ENCODE results near the gene CCDC171.
"Not testable (repeated sequence)": the region's sequence is repeated elsewhere in the genome, so short reads cannot be mapped to it uniquely, and the experiment has no call there.

Gene CCDC171

GRCh38 chr9:15763371-15763770 lies 210.5 kb downstream of the CCDC171 start:
- TF ChIP-seq CTCF (conservative IDR thresholded peaks at IDR 0.05; ENCODE audit: control insufficient read depth, insufficient read depth, low read depth, low read length), result no peak
- H3K4me3 ChIP-seq (ENCODE audit: control insufficient read depth, low read depth, low read length), result no peak overlapping the region
- DNase-seq (ENCODE audit: low read depth), result no peak

GRCh38 chr9:15764131-15764530 lies 211.3 kb downstream of the CCDC171 start:
- TF ChIP-seq CTCF (conservative IDR thresholded peaks at IDR 0.05; ENCODE audit: control insufficient read depth, insufficient read depth, low read depth, low read length), result no peak
- DNase-seq (ENCODE audit: low read depth), result no peak
- no peak overlapping the region for H3K4me3 ChIP-seq (ENCODE audit: control insufficient read depth, low read depth, low read length)

- DNase-seq (ENCODE audit: low read depth), result no peak
- no peak for TF ChIP-seq CTCF (conservative IDR thresholded peaks at IDR 0.05; ENCODE audit: control insufficient read depth, insufficient read depth, low read depth, low read length)
- H3K4me3 ChIP-seq (ENCODE audit: control insufficient read depth, low read depth, low read length), result no peak overlapping the region
Observed at GRCh38 chr9:15769547-15769946, 216.7 kb downstream of the CCDC171 start.

GRCh38 chr9:15778861-15779260 lies 226.0 kb downstream of the CCDC171 start:
- no peak overlapping the region for H3K4me3 ChIP-seq (ENCODE audit: control insufficient read depth, low read depth, low read length)
- TF ChIP-seq CTCF (conservative IDR thresholded peaks at IDR 0.05; ENCODE audit: control insufficient read depth, insufficient read depth, low read depth, low read length), result no peak
- no peak for DNase-seq (ENCODE audit: low read depth)

GRCh38 chr9:15782106-15782505 lies 229.3 kb downstream of the CCDC171 start:
- no peak overlapping the region for H3K4me3 ChIP-seq (ENCODE audit: control insufficient read depth, low read depth, low read length)
- TF ChIP-seq CTCF (conservative IDR thresholded peaks at IDR 0.05; ENCODE audit: control insufficient read depth, insufficient read depth, low read depth, low read length), result no peak
- no peak for DNase-seq (ENCODE audit: low read depth)

GRCh38 chr9:15785584-15785983 lies 232.7 kb downstream of the CCDC171 start:
- no peak for DNase-seq (ENCODE audit: low read depth)
- H3K4me3 ChIP-seq (ENCODE audit: control insufficient read depth, low read depth, low read length), result no peak overlapping the region
- no peak for TF ChIP-seq CTCF (conservative IDR thresholded peaks at IDR 0.05; ENCODE audit: control insufficient read depth, insufficient read depth, low read depth, low read length)

GRCh38 chr9:15786616-15787015 lies 233.8 kb downstream of the CCDC171 start:
- no peak for TF ChIP-seq CTCF (conservative IDR thresholded peaks at IDR 0.05; ENCODE audit: control insufficient read depth, insufficient read depth, low read depth, low read length)
- H3K4me3 ChIP-seq (ENCODE audit: control insufficient read depth, low read depth, low read length), result no peak overlapping the region

GRCh38 chr9:15810219-15810899 lies 257.5 kb downstream of the CCDC171 start:
- not testable (repeated sequence) for DNase-seq (ENCODE audit: low read depth); H3K4me3 ChIP-seq (ENCODE audit: control insufficient read depth, low read depth, low read length)

More at GRCh38 chr9:15786616-15787015, 233.8 kb downstream of the CCDC171 start:
- no peak for DNase-seq (ENCODE audit: low read depth)
